GM12892 (cell line): ENCODE measurements around the gene DOP1A.

ENCODE experiments used
- POLR2A ChIP-seq: IDR thresholded peaks from 2 replicates; pipeline ENCODE4 v1.6.1; 2011; ENCODE audit warnings: low read depth, low read length, control low read depth
- POLR2AphosphoS5 ChIP-seq: IDR thresholded peaks from 2 replicates; pipeline ENCODE4 v1.6.1; 2011; ENCODE audit warnings: low read depth, low read length, control low read depth
- TAF1 ChIP-seq: IDR thresholded peaks from 2 replicates; pipeline ENCODE4 v1.6.1; 2011; ENCODE audit warnings: low read depth, mild to moderate bottlenecking, control low read depth, low read length, borderline replicate concordance

- TF ChIP-seq TAF1 (no peak), POLR2A (no peak), POLR2AphosphoS5 (no peak)
These were observed 23.2 kb upstream of the DOP1A start for GRCh38 chr6:83044091-83044768.
